Liver (tissue), 9 donors: ENCODE results near the gene ZNF57. TPM values are rescaled to one million over a fixed set of nuclear protein-coding genes. Genes with fewer than 3 reads are reported as not detected.
"Not testable (repeated sequence)": the region's sequence is repeated elsewhere in the genome, so short reads cannot be mapped to it uniquely, and the experiment has no call there.

Experiments
- DNase-seq: peaks from one replicate; pipeline ENCODE4 v3.0.0-alpha.2; 2017; ENCODE audit warnings: low spot score
- H3K27ac ChIP-seq, 2 donors: one replicate each; pipeline ENCODE4 v1.7.0; 2013; ENCODE audit warnings: inconsistent platforms in 2 of 2, low read length in 2 of 2, control low read depth in 1 of 2, low read depth in 1 of 2, mild to moderate bottlenecking in 1 of 2
- H3K27me3 ChIP-seq, 4 donors: one replicate each; pipeline versions ENCODE4 v1.6.1 to v1.7.0; 2013; ENCODE audit warnings: low read length in 3 of 4, inconsistent platforms in 1 of 4, mild to moderate bottlenecking in 1 of 4, moderate library complexity in 1 of 4; ENCODE audit not compliant: control insufficient read depth in 4 of 4, insufficient read depth in 4 of 4
- H3K36me3 ChIP-seq, 4 donors: one replicate each; pipeline versions ENCODE4 v1.6.1 to v1.7.0; 2013; ENCODE audit warnings: low read length in 3 of 4, mild to moderate bottlenecking in 3 of 4, low read depth in 1 of 4, moderate library complexity in 1 of 4; ENCODE audit not compliant: control insufficient read depth in 4 of 4, insufficient read depth in 3 of 4
- H3K4me1 ChIP-seq, 4 donors: one replicate each; pipeline versions ENCODE4 v1.6.1 to v1.7.0; 2013; ENCODE audit warnings: low read length in 3 of 4, mild to moderate bottlenecking in 3 of 4, moderate library complexity in 1 of 4; ENCODE audit not compliant: control insufficient read depth in 4 of 4, insufficient read depth in 4 of 4
- H3K4me3 ChIP-seq, 3 donors: one replicate each; pipeline versions ENCODE4 v1.6.1 to v1.7.0; 2013; ENCODE audit warnings: low read length in 3 of 3, control low read depth in 1 of 3, low read depth in 1 of 3, mild to moderate bottlenecking in 1 of 3
- H3K9ac ChIP-seq, 2 donors: one replicate each; pipeline ENCODE4 v1.7.0; 2013; ENCODE audit warnings: low read length in 2 of 2, mild to moderate bottlenecking in 2 of 2, moderate library complexity in 2 of 2, control low read depth in 1 of 2, low read depth in 1 of 2
- H3K9me3 ChIP-seq, 4 donors: one replicate each; pipeline versions ENCODE4 v1.6.1 to v1.7.0; 2013; ENCODE audit warnings: low read length in 3 of 4; ENCODE audit not compliant: control insufficient read depth in 4 of 4
- ATF3 ChIP-seq: IDR thresholded peaks from 2 replicates; pipeline ENCODE4 v1.6.1; 2016; ENCODE audit warnings: antibody characterized with exemption
- EGR1 ChIP-seq, 2 donors: IDR thresholded peaks; 2 replicates each; pipeline ENCODE4 v1.6.1; 2016 to 2018; ENCODE audit warnings: antibody characterized with exemption in 2 of 2, low read depth in 2 of 2
- FOXA1 ChIP-seq: IDR thresholded peaks from 2 replicates; pipeline ENCODE4 v1.6.1; 2016; ENCODE audit warnings: antibody characterized with exemption
- GABPA ChIP-seq, 2 donors: IDR thresholded peaks in 1 of 2; conservative IDR thresholded peaks in 1 of 2; 2 replicates each; pipeline ENCODE4 v1.6.1; 2016; ENCODE audit warnings: antibody characterized with exemption in 2 of 2, mild to moderate bottlenecking in 1 of 2, moderate library complexity in 1 of 2
- JUND ChIP-seq, 2 donors: IDR thresholded peaks; 2 replicates each; pipeline ENCODE4 v1.6.1; 2016; ENCODE audit warnings: antibody characterized with exemption in 2 of 2
- RAD21 ChIP-seq, 2 donors: IDR thresholded peaks; 2 replicates each; pipeline ENCODE4 v1.6.1; 2016; ENCODE audit warnings: antibody characterized with exemption in 2 of 2, mild to moderate bottlenecking in 2 of 2
- REST ChIP-seq: IDR thresholded peaks from 2 replicates; pipeline ENCODE4 v1.6.1; 2016; ENCODE audit warnings: antibody characterized with exemption, mild to moderate bottlenecking
- SP1 ChIP-seq: IDR thresholded peaks from 2 replicates; pipeline ENCODE4 v1.6.1; 2018; ENCODE audit warnings: antibody characterized with exemption, mild to moderate bottlenecking
- TAF1 ChIP-seq: conservative IDR thresholded peaks from 2 replicates; pipeline ENCODE4 v1.6.1; 2016; ENCODE audit warnings: antibody characterized with exemption, mild to moderate bottlenecking
- YY1 ChIP-seq: IDR thresholded peaks from 2 replicates; pipeline ENCODE4 v1.6.1; 2016; ENCODE audit warnings: antibody characterized with exemption, mild to moderate bottlenecking
- WGBS: extraction: QIAGEN DNeasy Blood & Tissue Kit; methylation state at CpG from one replicate; pipeline ENCODE4 v1.1.7; 2013; 5-methylcytosine and 5-hydroxymethylcytosine counted together
- polyA plus RNA-seq, 2 donors: library from polyadenylated mRNA; stranded (reverse) in 1 of 2; unstranded in 1 of 2; fragments of 200-250 nt in 1 of 2; fragments of >200 nt in 1 of 2; fragmentation: Nextera tagmentation in 1 of 2; extraction: Ambion mirVana in 1 of 2; gene quantifications; one replicate each; pipeline versions ENCODE4 v1.2.1 to v1.2.3, GENCODE V29; 2013 to 2015
- total RNA-seq, 2 donors: library from RNA; depleted of rRNA; stranded (reverse); fragments of >200 nt; gene quantifications; one replicate each; pipeline ENCODE4 v1.2.3, GENCODE V29; 2014
- donor health status: healthy.
- donor health status: healthy.
- donor health status: healthy.
- donor health status: healthy.
- donor health status: healthy.

The ZNF57 gene
- total and polyA plus RNA-seq, 4 donors = 1.3 to 2.8 (median 1.8) TPM

GRCh38 chr19:2933490-2933910 is 32.8 kb downstream of the ZNF57 start:
- WGBS = 98% methylated on average over 18 of the region's 18 CpGs
- Histone ChIP-seq H3K36me3 (peaks cover 12 to 57% (median 39%) of the 10 kb centered on the region in 4 donors), H3K27me3 (no peaks in the 10 kb centered on the region), H3K4me3 (peak overlapping the region in 2 of 3 donors; percentile 52 to 56), H3K9ac (no peak overlapping the region), H3K9me3 (peaks cover 23 to 48% (median 30%) of the 10 kb centered on the region in 4 donors), H3K27ac (no peak overlapping the region), H3K4me1 (no peaks in the 10 kb centered on the region)
- no peak for DNase-seq
- no peak for TF ChIP-seq RAD21 (IDR thresholded peaks at IDR 0.05)
- no peak for TF ChIP-seq REST
- TF ChIP-seq EGR1 (IDR thresholded peaks at IDR 0.05; ENCODE audit: low read depth in 2 of 2) = no peak
- no peak for TF ChIP-seq YY1
- TF ChIP-seq GABPA (IDR thresholded peaks at IDR 0.05 in 1 of 2, conservative IDR thresholded peaks at IDR 0.05 in 1 of 2) = no peak
- no peak for TF ChIP-seq SP1
- no peak for TF ChIP-seq ATF3
- no peak for TF ChIP-seq FOXA1
- no peak for TF ChIP-seq TAF1
- TF ChIP-seq JUND (IDR thresholded peaks at IDR 0.05) = no peak

DNA sequence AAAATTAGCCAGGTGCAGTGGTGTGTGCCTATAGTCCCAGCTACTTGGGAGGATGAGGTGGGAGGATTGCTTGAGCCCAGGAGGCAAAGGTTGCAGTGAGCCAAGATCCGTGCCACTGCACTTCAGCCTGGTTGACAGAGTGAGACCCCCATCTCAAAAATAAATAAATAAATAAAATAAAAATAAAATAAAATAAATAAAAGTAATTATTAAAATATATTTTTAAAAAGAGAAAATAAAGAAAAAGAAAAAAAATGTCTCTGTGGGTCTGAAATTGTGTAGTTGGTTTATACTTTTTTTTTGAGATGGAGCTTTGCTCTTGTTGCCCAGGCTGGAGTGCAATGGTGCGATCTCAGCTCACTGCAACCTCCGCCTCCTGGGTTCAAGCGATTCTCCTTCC is 35.1 kb downstream of the ZNF57 start:
- not testable (repeated sequence) for H3K4me3 ChIP-seq, H3K27me3 ChIP-seq, H3K27ac ChIP-seq, H3K4me1 ChIP-seq, H3K9ac ChIP-seq, DNase-seq
- peaks cover 23 to 45% (median 32%) of the 10 kb centered on the region in 4 donors for H3K9me3 ChIP-seq
- over 99% methylated on average over 4 of the region's 4 CpGs for WGBS
- peaks cover 15 to 62% (median 36%) of the 10 kb centered on the region in 4 donors for H3K36me3 ChIP-seq

GRCh38 chr19:2942928-2943640 is 42.4 kb downstream of the ZNF57 start:
- H3K9ac ChIP-seq = no peak overlapping the region
- DNase-seq = no peak
- peaks cover 0 to 4% (median 2%) of the 10 kb centered on the region in 4 donors for H3K9me3 ChIP-seq
- H3K4me3 ChIP-seq = no peak overlapping the region
- no peak overlapping the region for H3K27ac ChIP-seq
- no peaks in the 10 kb centered on the region for H3K27me3 ChIP-seq
- no peak for TF ChIP-seq REST
- H3K4me1 ChIP-seq = peaks cover 3 to 11% (median 7%) of the 10 kb centered on the region in 4 donors
- H3K36me3 ChIP-seq = peaks cover 1 to 12% (median 3%) of the 10 kb centered on the region in 4 donors
- WGBS = 78% methylated on average over 14 of the region's 14 CpGs
